HS-5 (cell line): ENCODE data around the gene ABCG8.

Experiments used
- DNase-seq: peaks from one replicate; pipeline ENCODE4 v3.0.0-alpha.2; 2012; ENCODE audit warnings: low read depth

Gene ABCG8

DNA sequence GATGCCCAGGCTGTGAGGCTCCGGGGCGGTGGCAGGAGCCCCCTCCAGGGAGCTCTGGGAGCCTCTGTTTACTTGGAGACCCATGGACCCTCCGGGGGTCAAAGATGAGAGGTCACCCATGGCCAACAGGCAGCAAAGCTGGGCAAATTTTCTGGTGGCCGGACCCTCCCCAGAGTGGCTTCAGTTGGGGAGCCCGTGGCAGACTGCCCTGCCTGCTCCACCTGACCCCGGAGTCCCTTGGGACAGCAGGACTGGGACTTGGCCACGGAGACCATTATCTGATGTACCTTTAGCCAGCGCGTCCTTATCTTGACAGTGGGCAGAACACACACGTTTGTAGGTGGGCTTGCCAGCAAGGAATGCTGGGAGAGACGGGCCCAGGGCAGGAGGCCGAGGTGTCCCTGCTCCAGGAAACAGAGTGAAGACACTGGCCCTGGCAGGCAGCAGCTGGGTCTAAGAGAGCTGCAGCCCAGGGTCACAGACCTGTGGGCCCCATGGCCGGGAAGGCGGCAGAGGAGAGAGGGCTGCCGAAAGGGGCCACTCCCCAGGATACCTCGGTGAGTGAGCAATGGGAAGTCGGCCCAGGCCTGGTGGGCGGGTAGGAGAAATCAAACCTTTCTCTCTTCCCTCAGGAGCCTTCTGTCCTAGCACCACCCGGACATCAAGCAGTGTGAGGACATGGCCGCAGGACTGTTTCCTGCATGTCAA is at the start of gene ABCG8, which contains the start of gene ABCG5:
Gene ABCG8, plus strand, starts transcription at position 412 of the 708 bp plus-strand sequence. Its CDS starts 83 bp downstream, at position 495.
Gene ABCG5, minus strand, starts transcription at position 280 of the 708 bp plus-strand sequence. Its CDS starts 160 bp downstream, at position 120.
- DNase-seq = no peak

DNA sequence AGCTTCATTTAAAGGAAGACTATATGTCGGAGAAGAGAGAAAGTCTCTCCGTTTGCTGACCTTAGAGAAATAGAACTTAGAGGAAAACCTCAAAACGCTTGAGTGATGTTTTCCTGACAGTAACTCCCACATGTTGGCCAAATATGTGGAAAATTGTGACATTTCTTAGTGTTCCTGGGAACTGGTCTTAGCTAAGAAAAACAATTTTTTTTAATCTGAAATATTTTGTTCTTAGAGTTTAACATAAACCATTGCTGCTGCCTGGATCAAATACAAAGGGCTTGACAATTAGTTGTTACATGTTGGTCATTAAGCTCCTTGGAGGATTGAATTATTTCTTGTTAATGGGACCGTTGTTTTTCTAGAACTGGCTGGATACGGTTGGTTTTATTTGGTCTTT is 48.6 kb upstream of the ABCG8 start:
- no peak for DNase-seq

DNA sequence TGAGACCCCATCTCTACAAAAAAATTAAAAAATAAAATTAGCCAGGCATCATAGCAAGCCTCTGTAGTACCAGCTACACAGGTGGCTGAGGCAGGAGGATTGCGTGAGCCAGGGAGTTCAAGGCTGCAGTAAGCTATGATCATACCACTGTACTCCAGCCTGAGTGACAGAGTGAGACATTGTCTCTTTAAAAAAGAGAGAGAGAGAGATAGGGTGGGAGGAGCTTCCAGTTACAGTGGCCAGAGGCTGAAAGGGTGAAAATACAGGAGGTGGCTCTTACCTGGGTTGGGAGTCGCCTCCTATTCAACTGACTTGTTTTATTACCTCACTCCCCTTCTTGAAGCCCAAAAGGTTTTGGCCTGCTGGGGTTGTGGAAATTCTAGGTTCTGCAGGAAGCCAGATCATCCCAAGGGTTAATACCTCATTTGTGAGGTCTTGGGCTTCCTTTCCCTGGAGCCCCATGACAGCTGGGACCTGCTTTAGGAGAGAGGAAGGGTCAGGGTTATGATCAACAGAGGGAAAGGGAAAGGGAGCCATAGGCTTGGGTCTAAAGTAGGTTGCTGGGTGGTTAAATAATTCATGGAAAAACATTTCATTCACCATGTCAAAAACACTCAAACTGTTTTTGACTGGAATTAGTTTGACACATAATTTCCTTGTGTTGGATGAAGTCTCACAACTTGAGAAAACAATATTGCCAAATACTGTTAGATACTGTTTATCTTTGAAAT is 47.6 kb upstream of the ABCG8 start:
- no peak for DNase-seq

DNA sequence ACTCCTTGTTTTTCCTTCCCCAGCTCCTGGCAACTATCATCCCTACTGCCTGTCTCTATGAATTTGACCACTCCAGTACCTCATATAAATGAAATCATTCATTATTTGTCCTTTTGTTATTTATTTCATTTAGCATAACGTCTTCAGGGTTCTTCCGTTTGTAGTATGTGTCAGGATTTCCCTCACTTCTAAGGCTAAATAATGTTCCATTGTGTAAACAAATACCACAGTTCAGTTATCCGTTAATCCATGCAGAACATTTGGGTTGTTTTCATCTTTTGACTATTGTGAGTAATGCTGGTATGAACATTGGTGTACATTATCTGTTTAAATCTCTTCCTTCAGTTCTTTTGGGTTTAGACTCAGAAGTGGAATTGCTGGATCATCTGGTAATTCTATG is 46.1 kb upstream of the ABCG8 start:
- no peak for DNase-seq

DNA sequence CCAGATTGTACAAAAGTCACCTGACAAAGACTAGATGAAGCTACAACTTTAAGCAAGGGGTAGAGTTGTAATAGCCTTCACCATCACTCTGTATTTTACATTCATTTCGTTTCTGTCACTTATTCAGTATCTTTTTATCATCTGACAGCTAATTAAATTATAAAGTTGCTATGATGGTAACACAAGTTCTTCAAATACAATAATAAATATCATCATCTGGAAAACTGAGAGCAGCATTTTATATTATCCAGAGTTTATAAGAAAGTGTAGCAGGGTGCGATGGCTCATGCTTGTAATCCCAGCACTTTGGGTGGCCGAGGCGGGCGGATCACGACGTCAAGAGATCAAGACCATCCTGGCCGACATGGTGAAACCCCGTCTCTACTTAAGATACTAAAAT is 43.8 kb upstream of the ABCG8 start:
- DNase-seq = no peak

DNA sequence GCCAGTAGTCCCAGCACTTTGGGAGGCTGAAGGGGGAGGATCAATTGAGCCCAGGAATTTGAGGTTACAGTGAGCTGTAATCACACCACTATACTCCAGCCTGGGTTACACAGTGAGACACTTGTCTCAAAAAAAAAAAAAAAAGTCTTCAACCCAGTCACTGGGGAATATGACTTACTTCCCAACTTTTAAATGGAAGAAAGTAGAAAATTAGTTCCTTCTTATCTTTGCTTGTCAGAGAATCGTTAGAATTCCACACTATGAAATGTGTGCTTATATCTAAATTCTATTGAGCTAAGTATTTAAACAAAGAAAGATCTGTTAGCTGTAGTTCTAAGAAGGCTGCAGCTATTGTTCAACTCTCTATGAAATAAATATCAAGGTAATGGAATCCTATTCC is 42.6 kb upstream of the ABCG8 start:
- no peak for DNase-seq

DNA sequence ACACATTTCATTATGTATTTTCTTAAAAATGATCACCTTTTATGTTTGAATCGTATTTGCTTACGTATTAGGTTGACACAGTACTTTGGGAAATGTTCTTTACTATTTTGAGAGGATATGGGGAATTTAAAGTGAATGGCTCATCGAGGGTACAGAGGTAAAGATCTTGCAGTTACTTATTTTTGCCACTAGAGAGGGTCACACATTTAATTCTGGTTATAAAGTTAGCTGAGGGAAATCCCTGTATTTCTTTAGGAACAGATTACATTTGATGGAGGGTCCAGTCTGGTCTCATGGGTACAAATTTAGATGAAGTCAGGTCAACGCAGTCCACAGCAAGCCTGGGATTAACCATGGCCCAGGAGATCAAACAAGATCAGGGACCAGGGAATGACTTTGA is 40.5 kb upstream of the ABCG8 start:
- no peak for DNase-seq

DNA sequence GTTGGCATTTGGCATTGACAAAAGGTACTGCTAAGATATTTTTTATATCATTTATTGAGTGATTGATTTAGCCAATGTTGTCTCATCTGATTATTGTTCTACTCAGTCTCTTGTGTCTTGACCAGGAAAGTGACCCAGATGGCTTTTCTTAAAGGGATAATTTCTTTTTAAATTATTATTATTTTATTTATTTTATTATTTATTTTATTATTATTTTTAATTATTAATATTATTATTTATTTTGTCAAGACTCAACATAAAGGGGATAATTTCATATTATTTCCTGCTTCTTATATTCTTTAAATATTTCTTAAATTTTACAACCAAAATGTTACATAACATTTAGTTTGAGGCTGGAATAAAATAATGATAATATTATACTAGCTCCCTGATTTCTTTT is 37.9 kb upstream of the ABCG8 start:
- DNase-seq = no peak

DNA sequence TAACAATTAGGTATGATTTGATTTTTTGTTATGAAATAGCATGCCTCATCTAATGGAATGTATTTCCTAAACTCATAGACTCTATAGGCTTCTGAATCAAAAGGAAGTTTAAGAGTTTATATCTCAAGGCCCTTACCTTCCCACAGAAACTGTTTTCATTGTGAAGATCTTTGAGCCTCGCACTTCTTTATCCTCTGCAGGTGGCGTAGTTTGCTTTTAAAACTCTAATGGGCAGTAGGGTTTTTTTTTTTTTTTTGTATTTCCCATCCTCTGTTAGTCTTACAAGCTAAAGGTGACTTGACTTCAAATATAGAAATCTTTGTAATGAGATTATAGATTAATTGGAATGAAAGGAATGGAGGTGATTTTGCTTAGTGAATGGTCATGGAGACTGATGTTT is 36.6 kb upstream of the ABCG8 start:
- no peak for DNase-seq

DNA sequence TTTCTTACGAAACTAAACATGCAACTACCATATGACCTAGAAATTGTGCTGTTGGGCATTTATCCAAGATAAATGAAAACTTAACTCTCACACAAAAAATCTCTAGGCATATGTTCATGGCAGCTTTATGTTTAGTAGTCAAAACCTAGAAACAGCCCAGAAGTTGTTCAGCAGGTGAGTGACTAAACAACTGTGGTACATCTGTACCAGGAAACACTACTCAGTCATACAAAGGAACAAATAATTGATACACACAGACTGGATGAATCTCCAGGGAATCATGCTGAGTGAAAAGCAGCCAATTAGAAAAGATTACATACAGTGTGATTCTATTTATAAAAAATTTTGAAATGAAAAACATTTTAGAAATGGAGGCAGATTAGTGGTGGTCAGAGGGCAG is 35.7 kb upstream of the ABCG8 start:
- no peak for DNase-seq

DNA sequence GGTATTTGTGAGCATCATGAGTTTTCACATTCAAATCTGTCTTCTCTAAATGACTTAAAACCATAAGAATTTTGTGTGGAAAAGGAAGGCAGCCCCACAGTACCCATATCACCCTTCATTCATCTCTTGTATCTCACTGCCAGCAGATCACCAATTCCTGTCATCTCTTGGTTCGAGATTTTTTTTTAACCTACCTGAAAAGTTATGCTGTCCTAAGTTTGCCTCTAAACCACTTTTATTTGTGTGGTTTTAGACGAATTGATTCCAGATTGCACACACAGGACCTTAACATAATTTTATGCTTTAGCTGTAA is 32.1 kb upstream of the ABCG8 start:
- no peak for DNase-seq

DNA sequence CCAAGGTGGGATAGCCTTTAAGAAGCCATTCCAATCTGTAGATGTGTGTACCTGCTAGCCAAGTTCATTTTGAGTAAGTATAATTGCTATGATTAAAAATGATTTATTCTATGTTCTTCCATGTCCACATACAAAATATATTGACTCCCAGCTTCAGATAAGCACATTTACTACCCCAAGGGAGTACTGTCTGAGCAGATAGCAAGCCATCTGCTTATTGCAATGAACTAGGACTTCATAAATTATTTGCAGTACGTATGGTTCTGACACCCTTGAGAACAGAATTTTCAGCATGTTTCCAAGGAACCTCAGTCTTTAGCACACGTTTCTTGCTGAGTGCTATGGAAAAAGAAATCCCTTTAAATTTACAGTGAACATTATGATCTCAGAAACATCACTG is 28.3 kb upstream of the ABCG8 start:
- DNase-seq = no peak

DNA sequence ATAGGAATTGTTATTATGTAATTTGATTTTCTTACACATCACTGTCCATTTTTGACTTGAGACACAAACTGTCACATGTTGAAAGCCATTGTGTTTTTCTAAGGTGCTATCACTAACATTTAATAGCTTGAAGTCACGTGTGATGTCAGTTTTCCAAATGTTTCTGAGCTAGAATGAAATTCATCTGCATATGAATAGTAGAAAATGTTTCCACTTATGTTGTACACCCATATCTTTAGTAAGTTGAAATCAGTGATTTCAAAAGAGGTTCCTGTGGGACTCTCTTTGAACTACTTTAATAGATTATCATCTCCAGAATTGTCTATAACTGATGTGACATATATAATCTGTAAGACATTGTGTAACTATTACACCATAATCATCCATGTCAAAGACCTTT is 27.9 kb upstream of the ABCG8 start:
- no peak for DNase-seq

DNA sequence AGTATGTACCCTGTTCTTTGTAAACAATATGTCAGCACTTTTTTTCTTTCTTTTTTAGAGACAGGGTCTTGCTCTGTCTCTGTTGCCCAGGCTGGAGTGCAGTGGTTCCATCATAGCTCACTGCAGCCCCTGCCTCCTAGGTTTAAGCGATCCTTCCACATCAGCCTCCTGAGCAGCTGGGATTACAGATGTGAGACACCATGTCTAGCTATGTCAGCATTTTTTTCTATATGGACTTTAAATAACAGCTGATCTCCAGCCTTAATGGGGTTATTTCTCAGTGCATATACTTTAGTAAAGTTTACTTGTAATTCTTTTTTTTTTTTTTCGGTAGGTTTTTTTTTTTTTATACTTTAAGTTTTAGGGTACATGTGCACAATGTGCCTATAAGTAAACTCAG is 26.8 kb upstream of the ABCG8 start:
- no peak for DNase-seq

DNA sequence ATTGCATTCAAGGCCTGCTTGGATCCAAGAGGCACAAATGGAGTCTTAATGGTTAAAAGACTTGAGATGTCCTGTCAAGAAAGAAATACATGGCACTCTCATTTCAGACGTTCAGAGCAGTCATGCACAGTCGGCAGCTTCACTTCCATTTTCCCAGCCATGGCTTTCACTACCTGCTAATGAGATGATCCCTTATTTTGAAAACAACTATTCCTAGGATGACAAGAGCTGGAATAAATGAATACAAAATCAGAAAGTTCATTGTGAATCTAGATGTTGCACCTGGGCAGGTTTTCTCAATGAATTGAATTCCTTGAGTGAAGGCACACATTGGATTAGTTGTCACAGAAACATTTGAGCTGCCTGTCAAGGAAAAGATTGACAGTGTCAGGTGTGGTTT is 25.8 kb upstream of the ABCG8 start:
- DNase-seq = no peak

DNA sequence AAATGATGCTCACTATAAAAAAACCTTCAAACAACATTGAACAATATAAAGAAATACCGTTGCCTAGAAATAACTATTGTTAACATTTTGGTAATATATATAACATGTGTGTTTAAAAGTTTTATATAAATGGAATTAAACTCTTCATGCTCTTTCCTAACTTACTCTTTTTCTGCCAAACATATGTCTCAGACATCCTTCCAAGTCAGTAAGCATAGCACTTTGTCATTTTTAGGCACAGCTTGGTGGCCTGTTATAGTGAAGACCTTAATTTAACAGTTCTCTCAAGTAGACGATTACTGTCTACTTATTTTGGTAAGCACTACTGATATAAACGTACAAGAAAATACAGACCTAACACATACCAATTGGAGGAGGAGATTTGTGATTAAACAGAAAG is 24.1 kb upstream of the ABCG8 start:
- DNase-seq = no peak

DNA sequence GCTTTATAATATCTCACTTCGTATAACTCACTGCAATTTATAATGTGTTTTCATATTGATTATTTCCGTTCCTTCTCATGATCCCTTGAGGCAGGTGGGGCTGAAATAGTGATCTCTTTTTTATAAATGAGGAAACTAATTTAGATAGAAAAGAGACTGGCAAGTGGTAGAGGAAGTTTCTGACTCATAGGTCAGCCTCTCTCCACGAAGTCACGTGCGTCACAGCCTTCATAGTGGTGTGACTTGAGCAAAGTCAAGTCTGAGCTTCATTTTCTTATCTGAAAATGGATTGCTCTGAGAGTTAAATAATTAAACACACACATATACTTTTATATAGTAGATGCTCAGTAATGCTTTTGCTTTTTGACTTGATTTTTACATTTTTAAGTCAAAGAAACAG is 20.0 kb upstream of the ABCG8 start:
- no peak for DNase-seq

DNA sequence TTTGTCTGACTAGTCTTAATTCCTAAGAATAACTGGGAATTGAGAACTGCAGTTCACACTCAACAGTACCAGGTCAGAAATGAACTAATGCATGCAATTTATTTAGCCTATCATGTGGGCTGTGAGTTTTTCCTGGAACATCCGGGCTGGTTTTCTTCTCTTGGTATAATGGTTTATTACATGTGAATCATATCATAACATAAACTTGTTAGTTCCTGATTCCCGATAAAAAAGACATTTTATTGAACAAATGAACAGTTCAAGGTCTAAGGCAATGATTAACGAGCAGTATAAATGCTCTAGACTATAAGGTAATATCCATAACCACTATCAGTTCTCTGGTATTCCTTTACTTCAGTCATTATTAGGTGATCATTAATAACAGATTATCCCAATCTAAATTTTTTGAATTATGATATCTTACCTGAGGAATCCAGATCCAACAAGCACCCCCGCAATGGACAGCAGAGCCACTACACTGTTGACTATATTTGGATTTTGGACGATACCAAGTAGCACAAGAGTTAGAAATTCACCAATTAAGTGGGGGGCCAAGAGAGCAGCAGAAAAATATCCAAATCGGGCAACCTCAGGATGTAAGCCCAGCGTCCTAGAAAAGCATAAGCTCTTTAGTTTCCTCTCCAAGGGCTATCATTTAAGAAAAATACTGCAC is 19.1 kb upstream of the ABCG8 start:
- DNase-seq = no peak

DNA sequence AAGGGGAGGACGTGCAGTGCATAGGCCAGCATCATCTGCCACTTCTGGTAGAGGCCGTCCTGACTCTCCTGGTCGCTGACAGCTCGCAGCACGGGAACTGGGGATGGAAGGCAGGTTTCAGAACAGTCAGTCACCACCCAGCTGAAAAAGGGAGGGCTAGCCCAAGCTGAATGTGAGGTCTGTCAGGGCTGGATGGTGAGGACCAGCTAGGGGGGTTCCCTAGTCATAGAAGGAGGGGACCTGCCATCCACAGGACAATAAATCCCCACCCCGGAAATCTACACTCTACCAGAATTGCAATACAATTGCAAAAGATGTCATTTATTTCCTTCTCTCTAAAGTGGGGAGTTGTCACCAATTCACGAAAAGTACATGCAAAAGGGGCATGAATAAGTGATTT is 15.9 kb upstream of the ABCG8 start:
- DNase-seq = no peak

DNA sequence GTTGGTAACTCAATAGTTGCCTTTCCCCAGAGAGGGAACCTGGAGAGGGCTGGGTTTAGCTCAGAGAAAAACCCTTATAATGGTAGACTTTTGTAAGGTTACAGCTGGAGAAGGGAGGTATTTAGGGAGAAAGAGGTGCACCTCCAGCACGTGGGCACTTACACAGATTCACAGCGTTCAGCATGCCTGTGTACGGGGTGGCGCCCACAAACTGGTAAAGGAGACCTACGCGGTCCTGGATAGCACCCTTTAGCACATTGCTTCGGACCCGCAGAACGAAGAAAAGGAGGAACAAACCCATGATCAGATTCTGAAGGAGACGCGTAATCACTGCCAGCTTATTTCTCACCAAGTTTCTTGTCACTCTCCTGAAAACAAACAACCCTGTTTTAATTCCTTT is 15.0 kb upstream of the ABCG8 start:
- DNase-seq = no peak

DNA sequence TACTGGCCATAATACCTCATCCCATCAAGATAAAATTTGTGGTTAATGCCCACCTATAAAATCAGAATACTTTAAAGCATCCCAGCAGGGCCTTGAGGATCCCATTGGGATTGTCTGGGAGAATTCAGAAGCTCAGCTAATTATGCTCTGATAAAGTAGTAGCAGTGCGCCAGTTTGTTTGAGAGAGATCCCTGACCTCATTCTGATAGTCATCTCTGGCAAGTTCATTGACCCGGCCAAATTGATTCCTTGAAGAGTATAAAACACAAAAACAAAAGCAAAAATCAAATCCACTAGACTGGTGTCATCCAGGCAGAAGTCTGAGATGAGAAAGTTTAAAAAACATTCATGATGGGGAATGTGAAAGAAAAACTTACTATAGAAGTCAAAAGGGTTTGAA is 14.3 kb upstream of the ABCG8 start:
- DNase-seq = no peak

DNA sequence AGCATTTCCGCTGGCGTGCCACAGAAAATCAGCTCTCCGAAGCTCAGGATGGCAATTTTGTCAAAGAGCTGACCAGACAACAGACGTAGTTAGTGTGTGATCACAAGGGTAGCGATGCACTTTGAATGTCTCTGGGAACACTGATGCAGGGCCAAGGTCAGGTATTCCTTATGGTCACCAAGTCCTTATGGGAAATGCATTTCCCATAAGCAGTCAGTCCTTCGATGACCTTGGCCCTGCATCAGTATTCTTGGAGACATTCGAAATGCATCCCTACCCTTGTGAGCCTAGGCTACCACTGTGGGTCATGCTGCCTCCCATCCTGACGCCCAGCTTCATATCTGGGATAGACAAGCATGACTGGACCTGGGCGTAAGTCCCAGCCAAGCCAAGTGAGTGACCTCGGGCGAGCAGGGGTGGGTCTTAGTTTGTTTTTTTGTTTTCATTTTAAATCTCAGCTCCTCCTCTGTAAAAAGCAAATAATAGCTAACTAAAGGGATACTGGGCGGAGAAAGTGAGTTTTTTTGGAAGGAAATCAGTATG is 13.7 kb upstream of the ABCG8 start:
- DNase-seq = no peak

DNA sequence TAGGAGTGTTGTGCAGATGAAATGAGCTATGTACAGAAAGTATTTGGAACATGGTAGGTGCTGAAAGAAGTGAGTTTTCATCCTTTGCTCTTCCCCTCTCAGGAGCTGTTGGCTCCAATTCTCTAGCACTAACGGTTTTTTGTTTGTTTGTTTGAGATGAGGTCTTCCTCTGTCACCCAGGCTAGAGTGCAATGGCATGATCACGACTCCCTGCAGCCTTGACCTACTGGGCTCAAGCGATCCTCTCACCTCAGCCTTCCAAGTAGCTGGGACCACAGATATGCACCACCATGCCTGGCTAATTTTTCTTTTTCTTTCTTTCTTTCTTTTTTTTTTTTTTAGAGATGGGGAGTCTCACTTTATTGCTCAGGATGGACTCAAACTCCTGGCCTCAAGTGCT is 12.9 kb upstream of the ABCG8 start:
- no peak for DNase-seq
